Keratinocyte (primary cell): ENCODE measurements around the gene ZCWPW1. TPM values are rescaled to one million over a fixed set of nuclear protein-coding genes. Genes with fewer than 3 reads are reported as not detected.
"Not testable (repeated sequence)": the region's sequence is repeated elsewhere in the genome, so short reads cannot be mapped to it uniquely, and the experiment has no call there.

ENCODE experiments used
- DNase-seq: peaks from one replicate; pipeline ENCODE4 v3.0.0-alpha.2; 2011; ENCODE audit warnings: low read depth, missing footprints, low spot score
- FAIRE-seq: peaks from 2 replicates; lab custom pipeline; 2011; peaks lifted over from hg19 to GRCh38; lab: Jason Lieb, UNC
- H2AFZ ChIP-seq: 2 replicates; pipeline ENCODE4 v1.6.0; 2012; ENCODE audit warnings: low read length, control low read depth, inconsistent platforms; ENCODE audit not compliant: control insufficient read depth
- H3K27ac ChIP-seq: 2 replicates; pipeline ENCODE4 v1.5.1; 2011; ENCODE audit warnings: low read length; ENCODE audit not compliant: control insufficient read depth, insufficient read depth
- H3K27me3 ChIP-seq: 3 replicates; pipeline ENCODE4 v1.6.0; 2011; ENCODE audit warnings: low read length; ENCODE audit not compliant: control insufficient read depth, insufficient read depth; ENCODE audit errors: extremely low read depth
- H3K36me3 ChIP-seq, 2 experiments: 2 replicates in 1 of 2; 3 replicates in 1 of 2; pipeline ENCODE4 v1.5.1; 2011; ENCODE audit warnings: low read length in 2 of 2, mild to moderate bottlenecking in 1 of 2; ENCODE audit not compliant: control insufficient read depth in 2 of 2, insufficient read depth in 2 of 2; ENCODE audit errors: extremely low read depth in 1 of 2
- H3K4me1 ChIP-seq: 3 replicates; pipeline ENCODE4 v1.5.1; 2011; ENCODE audit warnings: low read length; ENCODE audit not compliant: control insufficient read depth, insufficient read depth; ENCODE audit errors: extremely low read depth
- H3K4me2 ChIP-seq: 3 replicates; pipeline ENCODE4 v1.6.0; 2011; ENCODE audit warnings: low read depth, low read length; ENCODE audit not compliant: control insufficient read depth, insufficient read depth; ENCODE audit errors: extremely low read depth
- H3K4me3 ChIP-seq, 3 experiments: fragments of 200-600 bp in 1 of 3; sonication (generic) in 1 of 3; 2 replicates in 2 of 3; 3 replicates in 1 of 3; pipeline ENCODE4 v1.5.1; 2011 to 2016; ENCODE audit warnings: low read length in 3 of 3, mild to moderate bottlenecking in 3 of 3, control low read depth in 2 of 3, inconsistent platforms in 1 of 3, low read depth in 1 of 3, mixed read lengths in 1 of 3, mixed run types in 1 of 3, moderate library complexity in 1 of 3; ENCODE audit not compliant: control insufficient read depth in 2 of 3, insufficient read depth in 2 of 3; ENCODE audit errors: extremely low read depth in 1 of 3
- H3K79me2 ChIP-seq: 2 replicates; pipeline ENCODE4 v1.6.0; 2012; ENCODE audit warnings: low read length; ENCODE audit not compliant: control insufficient read depth, insufficient read depth
- H3K9ac ChIP-seq: 3 replicates; pipeline ENCODE4 v1.6.0; 2011; ENCODE audit warnings: low read length; ENCODE audit not compliant: control insufficient read depth, insufficient read depth; ENCODE audit errors: extremely low read depth
- H3K9me1 ChIP-seq: 3 replicates; pipeline ENCODE4 v1.6.0; 2011; ENCODE audit warnings: low read length; ENCODE audit not compliant: control insufficient read depth, insufficient read depth; ENCODE audit errors: extremely low read depth
- H3K9me3 ChIP-seq: 2 replicates; pipeline ENCODE4 v1.5.1; 2012; ENCODE audit warnings: low read depth, low read length; ENCODE audit not compliant: control insufficient read depth
- H4K20me1 ChIP-seq: 3 replicates; pipeline ENCODE4 v1.6.0; 2011; ENCODE audit warnings: low read length; ENCODE audit not compliant: control insufficient read depth, insufficient read depth; ENCODE audit errors: extremely low read depth
- CTCF ChIP-seq, 3 experiments: IDR thresholded peaks in 1 of 3; conservative IDR thresholded peaks in 1 of 3; optimal IDR thresholded peaks in 1 of 3; 2 replicates in 2 of 3; 3 replicates in 1 of 3; pipeline versions ENCODE3 to v1.5.1; 2011; ENCODE audit warnings: low read length in 3 of 3, mild to moderate bottlenecking in 3 of 3, moderate library complexity in 2 of 3, control low read depth in 1 of 3, inconsistent platforms in 1 of 3; ENCODE audit not compliant: insufficient read depth in 2 of 3; ENCODE audit errors: extremely low read depth in 1 of 3
- EZH2 ChIP-seq: IDR thresholded peaks from one replicate; pipeline ENCODE4 v1.6.1; 2012; ENCODE audit warnings: inconsistent platforms, mild to moderate bottlenecking, low read length, moderate library complexity
- dilution Hi-C: fragments of 300-500 bp; cut with MboI; formaldehyde crosslinking; loops from one replicate; pipeline ENCODE4 v1.7.0; 2020; ENCODE audit warnings: low sequenced_read_pairs; ENCODE audit not compliant: extremely low pct_ligation_motif_present
- polyA plus RNA-seq, 5 experiments: library from polyadenylated mRNA; depleted of rRNA in 3 of 5; stranded (reverse) in 3 of 5; stranded (forward) in 1 of 5; unstranded in 1 of 5; fragments of >200 nt; gene quantifications; 1 replicate in 1 of 5; 2 replicates in 3 of 5; 3 replicates in 1 of 5; pipeline versions ENCODE4 v1.2.1 to v1.2.3, GENCODE V29; 2011 to 2012; ENCODE audit warnings: missing spikeins in 2 of 5, low read depth in 1 of 5, low replicate concordance in 1 of 5

Gene ZCWPW1
- polyA plus RNA-seq, 1 donor (not counting 4 experiments of a cell fraction or from before 2014, with no cell fraction given): 1.4 TPM

GRCh38 chr7:100438731-100439130 lies 10.2 kb upstream of the ZCWPW1 start:
- H3K9me1 ChIP-seq, FAIRE-seq, H4K20me1 ChIP-seq, H3K9ac ChIP-seq, H3K27ac ChIP-seq, H2AFZ ChIP-seq, H3K4me1 ChIP-seq, H3K9me3 ChIP-seq, H3K4me2 ChIP-seq, H3K4me3 ChIP-seq, DNase-seq, H3K27me3 ChIP-seq, dilution Hi-C loops: not testable (repeated sequence)
- Histone ChIP-seq H3K36me3 (peaks cover 5 to 15% of the 10 kb centered on the region in 2 experiments), H3K79me2 (peaks cover 19% of the 10 kb centered on the region)

DNA sequence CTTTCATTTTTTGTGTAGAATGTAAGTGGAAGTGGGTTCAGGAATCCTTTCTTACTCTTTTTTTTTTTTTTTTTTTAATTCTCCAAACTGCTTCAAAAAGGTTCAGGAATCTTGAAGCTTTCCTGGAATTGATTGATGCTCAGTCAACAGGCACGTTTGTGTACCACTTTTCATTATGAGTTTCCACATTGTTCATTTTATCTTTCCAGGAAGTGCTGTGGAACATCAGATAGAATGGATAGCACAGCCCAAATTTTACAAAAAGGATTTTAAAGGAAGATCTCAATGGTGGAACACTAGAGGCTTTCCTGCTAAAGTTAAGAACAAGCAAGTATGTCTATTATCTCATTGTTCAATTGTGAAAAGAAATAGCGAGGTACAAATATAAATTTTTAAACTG lies 9.7 kb upstream of the ZCWPW1 start:
- dilution Hi-C loops: no loop called here
- no peaks in the 10 kb centered on the region for H3K9me3 ChIP-seq
- H3K36me3 ChIP-seq: peaks cover 7 to 21% of the 10 kb centered on the region in 2 experiments
- FAIRE-seq: no peak
- no peaks in the 10 kb centered on the region for H4K20me1 ChIP-seq
- TF ChIP-seq EZH2 (no peak), CTCF (optimal IDR thresholded peaks at IDR 0.05 in 1 of 3, IDR thresholded peaks at IDR 0.05 in 1 of 3, conservative IDR thresholded peaks at IDR 0.05 in 1 of 3; ENCODE audit: extremely low read depth in 1 of 3, insufficient read depth in 2 of 3, low read length in 3 of 3) (no peak)
- H3K27ac ChIP-seq: no peak overlapping the region
- H3K9ac ChIP-seq: no peak overlapping the region
- no peaks in the 10 kb centered on the region for H3K27me3 ChIP-seq
- no peak overlapping the region for H3K4me3 ChIP-seq
- no peak overlapping the region for H3K4me2 ChIP-seq
- DNase-seq: no peak
- H2AFZ ChIP-seq: no peak overlapping the region
- H3K4me1 ChIP-seq: peaks cover 6% of the 10 kb centered on the region
- peaks cover 24% of the 10 kb centered on the region for H3K79me2 ChIP-seq
- H3K9me1 ChIP-seq: no peaks in the 10 kb centered on the region
